GM10248 (cell line): Measurements from ENCODE around the gene PDS5B.

ENCODE experiments used
- CTCF ChIA-PET: fragments of 300-600 bp; sonication (Branson Sonifier 250); formaldehyde crosslinking; extraction: SDS; loops from one replicate; lab custom pipeline; 2021; ENCODE audit warnings: antibody characterized with exemption; lab: Yijun Ruan, JAX
- POLR2A ChIA-PET: fragments of 350-650 bp; sonication (Branson Sonifier 250); formaldehyde crosslinking; extraction: SDS; loops from one replicate; lab custom pipeline; 2020; ENCODE audit warnings: antibody characterized with exemption; lab: Yijun Ruan, JAX
- DNase-seq: peaks from one replicate; pipeline ENCODE4 v3.0.0; 2012; ENCODE audit errors: extremely low spot score
- CTCF ChIP-seq: IDR thresholded peaks from 2 replicates; pipeline ENCODE4 v1.5.1; 2012; ENCODE audit warnings: mild to moderate bottlenecking, low read depth; ENCODE audit errors: extremely low read depth, missing control alignments, control extremely low read depth

The PDS5B gene

GRCh38 chr13:32731576-32731975 is 145.3 kb downstream of the PDS5B start:
- ChIA-PET POLR2A (no interaction called here), CTCF (no interaction called here)
- no peak for TF ChIP-seq CTCF
- DNase-seq, result no peak

- POLR2A ChIA-PET, result no interaction called here
- DNase-seq, result no peak
- no peak for TF ChIP-seq CTCF
- CTCF ChIA-PET, result interaction anchor here (0.8 to 3.8 kb wide), 2 partner anchors 10 to 92 kb away, joined by 3 to 19 read pairs; no protein-coding TSS in a partner anchor
Observed at GRCh38 chr13:32733690-32734089, 147.4 kb downstream of the PDS5B start.

- no peak for DNase-seq
- POLR2A ChIA-PET, result no interaction called here
- no peak for TF ChIP-seq CTCF
- CTCF ChIA-PET, result interaction anchor here (0.8 to 3.8 kb wide), 3 partner anchors 11 to 153 kb away, joined by 3 to 19 read pairs (median 3); no protein-coding TSS in a partner anchor
Observed at GRCh38 chr13:32734511-32734910, 148.3 kb downstream of the PDS5B start.

- TF ChIP-seq CTCF, result no peak
Observed at GRCh38 chr13:32735859-32736258, 149.6 kb downstream of the PDS5B start.

GRCh38 chr13:32736648-32737047 is 150.4 kb downstream of the PDS5B start:
- ChIA-PET POLR2A (no interaction called here), CTCF (interaction anchor here (0.6 to 3.8 kb wide), 8 partner anchors 8 to 174 kb away, joined by 3 to 19 read pairs (median 4); partner anchors contain the start of gene PDS5B)
- no peak for TF ChIP-seq CTCF
- no peak for DNase-seq

More at GRCh38 chr13:32735859-32736258, 149.6 kb downstream of the PDS5B start:
- CTCF ChIA-PET, result interaction anchor here (1.2 to 3.8 kb wide), 3 partner anchors 8 to 150 kb away, joined by 4 to 19 read pairs (median 6); partner anchors contain the start of gene PDS5B
- no peak for DNase-seq
- POLR2A ChIA-PET, result no interaction called here

- TF ChIP-seq CTCF, result no peak
- peak; percentile 26 for DNase-seq
- ChIA-PET CTCF (interaction anchor here (0.6 to 3.8 kb wide), 10 partner anchors 9 to 174 kb away, joined by 3 to 19 read pairs (median 3); partner anchors contain the start of gene PDS5B), POLR2A (no interaction called here)
Observed at GRCh38 chr13:32737111-32737571, 150.9 kb downstream of the PDS5B start.
